ENCODE results near the gene ATP11A.

GRCh38 chr13:112883241-112883945, 193.6 kb downstream of the ATP11A start:
- TF ChIP-seq TCF12 (IDR thresholded peaks at IDR 0.05; ENCODE audit: low read depth, low read length) = no peak
- no peak for TF ChIP-seq USF2 (IDR thresholded peaks at IDR 0.05; ENCODE audit: borderline replicate concordance, low read depth, low read length)
- TF ChIP-seq, protein P1, sequence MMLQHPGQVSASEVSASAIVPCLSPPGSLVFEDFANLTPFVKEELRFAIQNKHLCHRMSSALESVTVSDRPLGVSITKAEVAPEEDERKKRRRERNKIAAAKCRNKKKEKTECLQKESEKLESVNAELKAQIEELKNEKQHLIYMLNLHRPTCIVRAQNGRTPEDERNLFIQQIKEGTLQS (IDR thresholded peaks at IDR 0.05; ENCODE audit: borderline replicate concordance, extremely low read depth, low read depth, low read length) = no peak
- no peak for TF ChIP-seq POLR2AphosphoS5 (IDR thresholded peaks at IDR 0.05; ENCODE audit: low read length)
- TF ChIP-seq, protein P2, sequence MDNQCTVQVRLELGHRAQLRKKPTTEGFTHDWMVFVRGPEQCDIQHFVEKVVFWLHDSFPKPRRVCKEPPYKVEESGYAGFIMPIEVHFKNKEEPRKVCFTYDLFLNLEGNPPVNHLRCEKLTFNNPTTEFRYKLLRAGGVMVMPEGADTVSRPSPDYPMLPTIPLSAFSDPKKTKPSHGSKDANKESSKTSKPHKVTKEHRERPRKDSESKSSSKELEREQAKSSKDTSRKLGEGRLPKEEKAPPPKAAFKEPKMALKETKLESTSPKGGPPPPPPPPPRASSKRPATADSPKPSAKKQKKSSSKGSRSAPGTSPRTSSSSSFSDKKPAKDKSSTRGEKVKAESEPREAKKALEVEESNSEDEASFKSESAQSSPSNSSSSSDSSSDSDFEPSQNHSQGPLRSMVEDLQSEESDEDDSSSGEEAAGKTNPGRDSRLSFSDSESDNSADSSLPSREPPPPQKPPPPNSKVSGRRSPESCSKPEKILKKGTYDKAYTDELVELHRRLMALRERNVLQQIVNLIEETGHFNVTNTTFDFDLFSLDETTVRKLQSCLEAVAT (IDR thresholded peaks at IDR 0.05) = no peak
- no peak for TF ChIP-seq HDAC6 (IDR thresholded peaks at IDR 0.05; ENCODE audit: unreplicated experiment)
- TF ChIP-seq, protein P3, sequence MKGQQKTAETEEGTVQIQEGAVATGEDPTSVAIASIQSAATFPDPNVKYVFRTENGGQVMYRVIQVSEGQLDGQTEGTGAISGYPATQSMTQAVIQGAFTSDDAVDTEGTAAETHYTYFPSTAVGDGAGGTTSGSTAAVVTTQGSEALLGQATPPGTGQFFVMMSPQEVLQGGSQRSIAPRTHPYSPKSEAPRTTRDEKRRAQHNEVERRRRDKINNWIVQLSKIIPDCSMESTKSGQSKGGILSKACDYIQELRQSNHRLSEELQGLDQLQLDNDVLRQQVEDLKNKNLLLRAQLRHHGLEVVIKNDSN (IDR thresholded peaks at IDR 0.05; ENCODE audit: borderline replicate concordance, extremely low read length, insufficient read depth, low read depth, low read length) = no peak
- no peak for TF ChIP-seq POLR2A (IDR thresholded peaks at IDR 0.05; ENCODE audit: low read depth, low read length)
- no peak for TF ChIP-seq CTCF (IDR thresholded peaks at IDR 0.05 in 2 of 3, conservative IDR thresholded peaks at IDR 0.05 in 1 of 3; ENCODE audit: control insufficient read depth in 2 of 3, extremely low read depth in 1 of 3, insufficient read depth in 1 of 3, low read depth in 3 of 3, low read length in 3 of 3)
- no peak for TF ChIP-seq HCFC1 (IDR thresholded peaks at IDR 0.05; ENCODE audit: low read length)
- no peak for TF ChIP-seq POU2F2 (IDR thresholded peaks at IDR 0.05; ENCODE audit: borderline replicate concordance, low read depth, low read length)
- TF ChIP-seq HDAC2 (IDR thresholded peaks at IDR 0.05) = no peak
- no peak for TF ChIP-seq ZNF274 (IDR thresholded peaks at IDR 0.05; ENCODE audit: insufficient read depth, insufficient read length)

All from GM12878 (cell line).